Stimulated activated CD8-positive, alpha-beta memory T cell treated with anti-CD3 and anti-CD28 coated beads, Interleukin-4, amount 100 ng/mL, for 48 hours (primary cell): Measurements from ENCODE around the gene PLPPR1.
"Not testable (repeated sequence)": the region's sequence is repeated elsewhere in the genome, so short reads cannot be mapped to it uniquely, and the experiment has no call there.

ENCODE experiments used
- DNase-seq: peaks from one replicate; pipeline ENCODE4 v3.0.0-alpha.2; 2020

The PLPPR1 gene

DNA sequence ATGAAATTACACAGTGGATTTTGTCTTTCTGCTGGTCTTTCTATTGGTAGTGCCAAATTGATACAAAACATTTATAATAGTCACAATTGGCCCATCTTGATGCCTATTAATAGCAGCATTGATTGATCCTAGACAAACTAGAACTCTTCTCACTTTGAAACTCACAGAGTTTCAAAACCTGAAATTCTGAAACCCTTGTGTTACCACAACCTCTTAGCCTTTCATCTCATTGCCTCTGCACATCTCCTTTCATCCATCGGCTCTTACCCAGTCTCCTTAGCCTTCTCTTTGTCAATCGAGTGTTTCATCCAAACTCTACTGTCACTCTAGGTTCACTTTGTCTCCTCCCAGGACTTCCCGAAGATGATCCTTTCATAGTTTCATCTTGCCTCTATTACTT is 22.1 kb downstream of the PLPPR1 start:
- no peak for DNase-seq

GRCh38 chr9:101054657-101055056 is 26.1 kb downstream of the PLPPR1 start:
- no peak for DNase-seq

GRCh38 chr9:101055516-101055915 is 27.0 kb downstream of the PLPPR1 start:
- DNase-seq, result no peak

DNA sequence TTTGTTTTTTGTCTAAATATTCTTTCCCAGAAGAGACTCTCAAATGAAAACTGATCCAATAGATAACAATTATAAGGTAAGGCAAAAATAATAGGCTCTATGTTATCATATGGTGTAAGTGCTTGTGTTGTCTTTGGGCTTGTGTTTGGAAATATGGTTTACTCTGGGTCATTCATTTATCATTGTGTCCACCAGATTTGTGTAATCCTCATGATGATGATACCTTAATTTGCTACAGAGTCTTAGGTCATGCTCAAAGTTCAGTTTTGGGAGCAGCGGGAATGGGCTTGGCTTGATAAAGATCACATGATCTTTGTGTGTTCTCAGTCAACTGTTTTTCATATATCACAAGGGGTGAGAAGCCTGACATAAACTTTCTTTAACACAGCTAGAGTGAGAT is 34.2 kb downstream of the PLPPR1 start:
- DNase-seq, result no peak

GRCh38 chr9:101063192-101063591 is 34.7 kb downstream of the PLPPR1 start:
- no peak for DNase-seq

DNA sequence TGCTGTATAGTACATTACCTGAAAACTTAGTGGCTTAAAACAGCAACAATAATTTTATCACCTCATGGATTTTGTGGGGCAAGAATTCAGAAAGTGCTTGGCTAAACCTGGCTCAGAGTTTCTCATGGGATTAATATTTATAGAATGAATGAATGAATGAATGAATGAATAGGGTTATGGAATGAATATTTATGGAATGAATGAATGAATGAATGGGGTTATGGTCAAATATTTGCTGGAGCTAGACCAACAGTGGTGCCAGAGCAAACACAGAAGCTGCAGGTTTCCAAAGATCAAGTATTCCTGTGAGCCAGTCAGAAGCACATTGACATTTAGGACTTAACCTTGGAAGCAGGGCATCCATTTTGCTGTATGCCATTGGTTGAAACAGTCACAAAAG is 35.7 kb downstream of the PLPPR1 start:
- no peak for DNase-seq

DNA sequence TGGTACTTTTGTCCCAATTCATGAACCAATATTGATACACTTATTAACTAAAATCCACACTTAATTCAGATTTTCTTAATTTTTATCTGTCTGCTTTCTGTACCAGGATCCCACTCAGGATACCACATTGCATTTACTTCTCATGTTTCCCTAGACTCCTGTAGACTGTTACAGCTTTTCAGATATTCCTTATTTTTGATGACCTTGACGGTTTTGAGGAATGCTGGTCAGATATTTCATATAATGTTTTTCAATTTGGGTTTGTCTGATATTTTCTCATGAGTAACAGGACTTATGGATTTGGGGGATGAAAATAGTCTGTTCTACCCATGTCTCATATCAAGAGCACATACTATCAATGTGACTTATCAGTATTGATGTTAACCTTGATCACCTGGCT is 37.4 kb downstream of the PLPPR1 start:
- no peak for DNase-seq

DNA sequence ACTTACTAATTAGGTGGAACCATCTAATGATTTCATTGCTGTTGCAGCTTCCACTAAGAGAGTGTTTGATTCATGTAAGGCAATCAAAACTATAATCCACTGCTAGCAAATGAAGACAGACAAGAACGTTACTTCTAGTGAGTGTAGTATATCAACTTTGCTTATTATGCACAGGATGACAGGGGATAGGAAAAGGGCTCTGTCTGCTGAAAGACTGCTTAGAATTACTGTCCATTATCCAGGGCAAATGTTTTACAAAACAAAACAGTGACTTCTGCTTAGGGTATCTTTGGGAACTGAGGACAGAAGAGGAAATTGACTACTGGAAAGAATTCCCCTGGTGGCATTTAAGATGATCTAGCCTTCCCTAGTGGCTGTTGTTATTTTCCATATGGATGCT is 40.2 kb downstream of the PLPPR1 start:
- DNase-seq, result no peak

DNA sequence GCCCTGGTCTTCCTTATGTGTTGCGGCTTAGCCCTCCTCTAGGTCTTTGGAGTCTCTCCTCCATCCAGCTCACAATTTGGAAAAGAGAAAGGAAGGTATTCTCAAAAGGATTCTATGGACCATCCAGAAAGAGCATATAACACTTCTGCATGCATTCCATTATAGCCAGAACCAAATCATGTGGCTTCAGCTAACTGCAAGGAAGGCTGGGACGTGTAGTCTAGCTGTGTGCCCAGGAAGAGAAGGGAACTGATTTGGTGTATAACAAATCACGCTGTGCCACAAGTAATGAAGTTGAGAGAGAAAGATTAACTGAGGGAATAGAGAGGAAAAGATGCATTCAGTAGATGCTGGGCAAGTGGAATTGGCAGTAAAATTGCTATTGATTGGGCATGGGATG is 43.7 kb downstream of the PLPPR1 start:
- no peak for DNase-seq

- no peak for DNase-seq
Measured at GRCh38 chr9:101073122-101073521, 44.6 kb downstream of the PLPPR1 start.

DNA sequence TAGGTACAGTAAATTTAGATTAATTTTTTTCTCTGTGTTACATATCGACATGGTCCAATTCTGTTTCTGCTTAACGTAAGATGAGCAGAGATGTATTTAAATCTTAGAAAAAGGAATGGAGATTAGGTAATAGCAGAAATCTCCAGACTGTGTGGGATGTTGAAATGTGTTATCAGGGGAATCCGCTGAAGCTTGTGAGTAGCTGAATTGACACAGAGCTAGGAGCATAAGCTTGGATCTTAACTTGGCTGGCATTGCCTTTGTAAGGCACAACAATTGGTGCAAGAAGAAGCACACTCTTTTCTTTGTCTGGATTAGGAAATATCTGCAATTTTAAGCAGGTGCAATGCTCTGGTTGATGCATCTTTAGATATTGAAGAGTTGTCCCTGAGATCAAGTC is 53.1 kb downstream of the PLPPR1 start:
- DNase-seq, result no peak

DNA sequence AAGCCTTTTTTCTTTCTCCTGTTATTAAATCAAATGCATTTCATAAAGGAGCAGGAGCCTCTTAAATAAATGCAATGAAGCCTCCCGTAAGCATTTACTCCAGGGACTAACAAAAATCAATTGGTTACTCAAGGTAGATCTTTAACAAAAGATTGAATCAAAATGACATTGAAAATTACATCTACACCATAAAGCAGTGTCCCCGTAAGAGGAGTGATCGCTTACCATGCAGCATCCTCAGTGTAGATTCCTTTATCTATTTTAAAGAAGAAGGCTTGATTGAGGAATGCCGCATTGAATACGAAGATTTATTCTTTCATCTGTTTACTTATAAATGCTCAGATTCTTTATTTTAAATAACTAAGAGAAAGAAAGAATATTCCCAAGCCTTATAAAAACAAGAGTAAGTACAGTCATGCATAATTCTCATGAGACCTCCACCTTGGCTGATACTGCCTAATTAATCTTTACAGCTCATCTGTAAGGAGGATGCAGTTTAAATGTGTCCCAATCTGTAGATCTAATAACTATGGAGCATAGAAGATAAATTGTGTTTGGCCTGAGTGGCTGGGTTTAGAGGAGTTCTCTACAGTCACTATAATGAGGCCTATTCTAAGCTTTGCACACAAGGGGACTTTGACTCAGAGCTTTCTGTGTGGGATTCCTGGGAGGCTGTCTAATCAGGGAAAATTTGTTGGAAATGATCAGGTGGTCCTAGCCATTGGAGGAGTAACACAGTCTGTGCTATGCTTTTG is 55.1 kb downstream of the PLPPR1 start:
- DNase-seq, result no peak

DNA sequence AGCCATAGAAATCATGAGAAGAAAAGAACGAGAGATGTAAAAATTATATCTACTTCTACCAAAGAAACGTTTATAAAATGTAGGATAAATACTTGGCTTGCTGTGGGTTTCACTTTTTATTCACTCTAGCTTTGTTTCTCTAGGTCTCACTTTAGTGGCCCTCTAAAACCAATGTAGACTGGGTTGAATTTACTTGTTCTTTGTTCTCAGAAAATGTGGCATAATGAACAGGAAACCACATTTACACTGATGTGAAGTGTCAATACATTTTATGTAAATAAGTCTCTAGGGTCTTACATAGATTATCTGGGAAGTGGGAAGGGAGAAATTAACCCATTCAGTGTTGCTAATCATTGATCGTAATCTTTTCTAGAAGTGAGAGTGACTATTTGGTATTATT is 58.9 kb downstream of the PLPPR1 start:
- DNase-seq, result no peak

DNA sequence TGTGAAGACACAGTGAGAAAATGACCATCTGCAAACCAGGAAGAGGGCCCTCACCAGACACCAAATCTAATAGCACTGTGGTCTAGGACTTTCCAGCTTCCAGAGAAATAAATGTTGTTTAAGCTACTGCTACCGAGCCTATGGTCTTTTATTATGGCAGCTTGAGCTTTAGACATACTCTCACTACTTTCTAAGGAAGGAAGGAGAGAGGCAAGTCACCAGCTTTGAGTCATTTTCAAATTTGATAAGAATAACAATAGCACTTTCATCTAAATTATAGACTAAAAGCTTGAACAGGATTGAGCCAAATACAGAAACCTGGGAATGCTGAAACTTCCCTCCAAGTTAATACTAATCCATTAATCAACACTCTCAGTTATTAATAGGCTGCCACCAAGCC is 64.4 kb downstream of the PLPPR1 start:
- no peak for DNase-seq

DNA sequence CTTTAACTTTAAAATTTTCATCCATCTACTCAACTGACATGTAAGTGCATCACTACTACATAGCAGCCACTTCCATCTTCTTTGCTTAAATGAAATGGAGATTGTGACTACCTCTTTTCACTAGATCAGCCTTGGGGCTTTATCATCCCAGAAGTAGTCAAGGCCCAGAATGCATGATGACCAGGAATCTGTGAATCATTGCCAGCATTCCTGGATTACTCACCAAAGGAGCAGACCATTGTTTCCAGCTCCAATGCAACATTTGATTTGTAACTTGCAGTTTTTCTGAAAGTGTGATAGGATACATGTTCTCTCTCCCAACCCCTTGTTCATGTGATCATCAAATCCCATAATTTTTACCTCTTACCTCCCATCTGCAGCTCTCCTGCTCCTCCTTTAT is 65.1 kb downstream of the PLPPR1 start:
- no peak for DNase-seq

GRCh38 chr9:101094686-101095085 is 66.2 kb downstream of the PLPPR1 start:
- DNase-seq, result no peak

DNA sequence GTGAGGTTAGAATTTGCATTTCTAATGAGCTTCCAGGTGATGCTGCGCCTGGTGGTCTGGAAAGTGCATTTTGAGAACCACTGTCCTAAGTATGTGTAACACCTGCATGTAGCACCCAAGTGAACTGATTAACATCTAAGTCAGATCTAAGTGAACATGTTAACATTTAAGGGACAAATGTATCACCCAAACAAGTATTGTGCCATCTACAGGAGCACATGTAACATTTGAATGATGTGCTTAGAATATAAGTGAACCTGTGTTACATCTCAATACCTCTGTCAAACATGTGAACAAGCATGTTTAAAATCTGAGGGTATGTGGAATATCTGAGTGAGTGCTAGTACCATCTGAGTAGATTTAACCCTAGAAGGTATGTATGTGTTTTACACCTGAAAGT is 68.7 kb downstream of the PLPPR1 start:
- no peak for DNase-seq

DNA sequence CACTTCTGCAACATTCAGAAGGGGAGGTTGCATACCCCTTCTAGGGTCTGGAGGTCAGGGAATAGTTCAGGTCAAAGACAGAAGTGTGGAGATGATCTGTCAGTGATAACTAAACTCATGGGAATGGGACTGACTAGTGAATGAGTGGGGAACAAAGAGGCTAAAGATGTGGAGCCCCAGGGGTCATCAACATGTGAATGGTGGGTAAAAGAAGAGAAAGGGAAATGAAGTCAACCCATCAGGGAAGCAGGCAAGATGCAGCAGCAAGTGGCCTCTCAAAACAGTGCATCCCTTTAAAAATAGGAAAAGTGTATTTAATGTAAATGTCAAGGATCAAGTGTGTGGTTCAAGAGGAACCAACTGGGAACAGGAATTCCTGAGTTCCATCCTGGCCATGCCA is 69.9 kb downstream of the PLPPR1 start:
- DNase-seq, result no peak

DNA sequence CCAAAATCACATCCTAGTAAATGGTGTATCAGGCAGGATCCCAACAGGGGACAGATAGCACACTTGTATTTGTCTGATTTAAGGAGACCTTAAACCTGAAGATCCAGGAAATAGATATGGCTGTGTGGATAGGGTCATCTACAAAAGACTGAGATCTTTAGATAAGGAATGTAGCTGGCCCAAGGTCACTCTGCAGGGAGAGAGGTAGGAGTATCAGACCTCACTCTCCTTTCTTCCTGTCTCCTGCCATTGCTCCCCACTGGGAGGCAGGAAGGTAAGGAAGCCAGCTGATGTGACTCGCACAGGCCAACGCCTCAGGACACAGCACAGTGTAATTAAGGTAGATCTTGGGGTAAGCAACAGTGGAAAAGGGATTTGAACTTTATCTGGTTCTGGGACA is 85.8 kb downstream of the PLPPR1 start:
- DNase-seq, result no peak

- no peak for DNase-seq
Measured at GRCh38 chr9:101115102-101115501, 86.6 kb downstream of the PLPPR1 start.

DNA sequence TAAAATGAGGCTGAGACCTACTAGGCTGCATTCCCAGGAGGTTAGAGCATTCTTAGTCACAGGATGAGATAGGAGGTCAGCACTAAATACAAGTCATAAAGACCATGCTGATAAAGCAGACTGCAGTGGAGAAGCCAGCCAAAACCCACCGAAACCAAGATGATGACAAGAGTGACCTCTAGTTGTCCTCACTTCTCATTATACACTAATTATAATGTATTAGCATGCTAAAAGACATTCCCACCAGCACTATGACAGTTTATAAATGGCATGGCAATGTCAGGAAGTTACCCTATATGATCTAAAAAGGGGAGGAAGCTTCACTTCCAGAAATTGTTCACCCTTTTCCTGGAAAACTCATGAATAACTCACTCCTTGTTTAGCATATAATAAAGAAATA is 88.6 kb downstream of the PLPPR1 start:
- DNase-seq, result no peak

DNA sequence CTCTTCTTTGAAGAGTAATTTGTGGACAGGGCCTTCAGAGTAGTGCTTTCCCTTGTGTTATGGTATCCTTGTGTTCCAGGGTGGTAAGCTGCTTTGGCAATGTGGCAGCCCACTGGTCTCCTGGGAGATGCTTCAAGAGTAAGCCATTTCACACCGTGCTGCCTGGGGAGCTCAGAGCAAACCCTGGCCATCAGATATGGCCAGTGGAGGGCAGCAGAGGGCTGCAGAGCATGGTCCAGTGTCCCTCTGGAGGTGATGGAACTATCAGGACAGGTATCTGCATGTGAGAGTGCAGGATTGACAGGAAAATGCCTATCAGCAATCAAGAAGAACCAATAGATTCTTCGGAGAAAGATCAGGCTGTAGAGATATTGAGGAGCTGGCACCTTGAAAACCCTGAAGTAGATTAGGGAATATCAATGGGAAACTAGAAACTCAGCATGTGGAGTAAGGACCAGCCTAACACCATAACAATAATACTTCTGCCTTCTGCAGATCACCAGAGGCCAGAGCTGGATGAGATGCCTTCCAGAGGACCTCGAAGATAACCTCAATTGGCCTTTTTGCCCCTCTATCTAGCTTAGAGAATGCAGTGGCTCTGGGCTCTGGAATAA is 90.8 kb downstream of the PLPPR1 start:
- peak; percentile 47 for DNase-seq

- no peak for DNase-seq
Measured at GRCh38 chr9:101121836-101122399, 93.4 kb downstream of the PLPPR1 start.

GRCh38 chr9:101126556-101126955 is 98.0 kb downstream of the PLPPR1 start:
- no peak for DNase-seq

DNA sequence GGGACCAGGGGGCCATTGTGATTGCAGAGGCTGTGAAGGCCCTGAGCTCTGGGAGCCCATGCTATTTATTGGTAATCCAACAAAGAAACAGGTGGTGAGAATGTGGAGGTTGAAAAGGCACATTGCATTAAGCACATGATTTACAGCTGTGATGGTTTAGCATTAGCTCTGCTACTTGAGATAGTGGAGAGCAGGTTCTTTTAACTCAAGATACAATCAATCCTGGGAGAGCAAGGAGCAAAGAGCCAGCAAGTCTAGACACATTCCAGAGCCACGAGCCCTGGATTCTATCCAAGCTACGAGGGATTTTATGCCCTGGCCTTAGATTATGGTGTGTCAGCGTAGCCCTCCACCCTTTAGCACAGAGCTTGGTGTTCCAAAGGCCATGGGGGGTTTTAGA is 98.8 kb downstream of the PLPPR1 start:
- not testable (repeated sequence) for DNase-seq
